ENCODE results near the gene MAPK11.

- TF ChIP-seq NFRKB (IDR thresholded peaks at IDR 0.05) (no peak), BHLHE40 (IDR thresholded peaks at IDR 0.05; ENCODE audit: borderline replicate concordance) (no peak)
- TF ChIP-seq, protein P1, sequence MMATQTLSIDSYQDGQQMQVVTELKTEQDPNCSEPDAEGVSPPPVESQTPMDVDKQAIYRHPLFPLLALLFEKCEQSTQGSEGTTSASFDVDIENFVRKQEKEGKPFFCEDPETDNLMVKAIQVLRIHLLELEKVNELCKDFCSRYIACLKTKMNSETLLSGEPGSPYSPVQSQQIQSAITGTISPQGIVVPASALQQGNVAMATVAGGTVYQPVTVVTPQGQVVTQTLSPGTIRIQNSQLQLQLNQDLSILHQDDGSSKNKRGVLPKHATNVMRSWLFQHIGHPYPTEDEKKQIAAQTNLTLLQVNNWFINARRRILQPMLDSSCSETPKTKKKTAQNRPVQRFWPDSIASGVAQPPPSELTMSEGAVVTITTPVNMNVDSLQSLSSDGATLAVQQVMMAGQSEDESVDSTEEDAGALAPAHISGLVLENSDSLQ (IDR thresholded peaks at IDR 0.05): no peak
Observed at GRCh38 chr22:50220603-50221409, 49.4 kb downstream of the MAPK11 start.

Data from HEK293T (cell line).